ENCODE data around the gene MTFR2.

Gene MTFR2

GRCh38 chr6:136181512-136181833 lies 68.6 kb downstream of the MTFR2 start:
- DNase-seq: no peak
